ENCODE measurements around the gene BRWD1.

Gene BRWD1

DNA sequence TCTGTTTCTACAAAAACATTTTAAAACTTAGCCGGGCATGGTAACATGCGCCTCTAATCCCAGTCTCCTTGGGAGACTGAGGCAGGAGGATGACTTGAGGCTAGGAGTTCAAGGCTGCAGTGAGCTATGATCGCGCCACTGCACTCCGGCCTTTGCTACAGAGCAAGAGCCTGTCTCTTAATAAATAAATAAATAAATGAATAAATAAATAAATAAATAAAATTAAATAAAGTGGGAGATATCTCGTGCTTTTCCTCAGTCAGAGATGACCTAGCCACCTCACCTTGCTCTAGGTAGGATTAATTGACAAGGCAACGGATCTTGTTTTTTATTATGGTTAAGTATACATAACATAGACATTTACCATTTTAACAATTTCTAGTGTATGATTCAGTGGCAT lies 14.3 kb upstream of the BRWD1 start:
- DNase-seq (ENCODE audit: low spot score) = no peak

- DNase-seq (ENCODE audit: low spot score) = no peak
These were observed 13.3 kb upstream of the BRWD1 start for GRCh38 chr21:39326607-39327307.

GRCh38 chr21:39325458-39325857 lies 12.0 kb upstream of the BRWD1 start:
- DNase-seq (ENCODE audit: low spot score) = no peak

DNA sequence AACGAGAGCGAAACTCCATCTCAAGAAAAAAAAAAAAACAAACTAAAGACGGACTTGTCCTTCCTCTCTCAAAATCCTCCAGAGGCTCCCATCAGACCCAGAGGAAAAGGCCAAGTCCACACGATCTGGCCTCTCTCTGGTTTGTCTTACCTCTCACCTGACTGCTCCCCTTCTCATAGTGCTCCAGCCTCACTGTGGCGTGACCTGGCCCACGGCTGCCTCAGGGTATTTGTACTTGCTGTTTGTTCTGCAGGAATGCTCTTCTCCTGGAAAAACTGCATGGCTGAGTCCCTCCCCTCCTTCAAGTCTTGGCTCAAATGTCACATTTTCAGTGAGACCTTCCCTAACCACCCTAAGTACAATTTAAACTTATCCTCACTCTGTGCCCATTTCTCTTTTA lies 8.0 kb upstream of the BRWD1 start:
- no peak for DNase-seq (ENCODE audit: low spot score)

- no peak for DNase-seq (ENCODE audit: low spot score)
These were observed 6.4 kb upstream of the BRWD1 start for GRCh38 chr21:39319814-39320332.

GRCh38 chr21:39319251-39319756 lies 5.9 kb upstream of the BRWD1 start:
- no peak for DNase-seq (ENCODE audit: low spot score)

GRCh38 chr21:39318091-39318959 lies 4.9 kb upstream of the BRWD1 start:
- DNase-seq (ENCODE audit: low spot score) = no peak

- DNase-seq (ENCODE audit: low spot score) = no peak
These were observed 4.0 kb upstream of the BRWD1 start for GRCh38 chr21:39317134-39318090.

GRCh38 chr21:39316729-39317128 lies 3.3 kb upstream of the BRWD1 start:
- DNase-seq (ENCODE audit: low spot score) = no peak

GRCh38 chr21:39315603-39316445 lies 2.4 kb upstream of the BRWD1 start:
- DNase-seq (ENCODE audit: low spot score) = no peak

DNA sequence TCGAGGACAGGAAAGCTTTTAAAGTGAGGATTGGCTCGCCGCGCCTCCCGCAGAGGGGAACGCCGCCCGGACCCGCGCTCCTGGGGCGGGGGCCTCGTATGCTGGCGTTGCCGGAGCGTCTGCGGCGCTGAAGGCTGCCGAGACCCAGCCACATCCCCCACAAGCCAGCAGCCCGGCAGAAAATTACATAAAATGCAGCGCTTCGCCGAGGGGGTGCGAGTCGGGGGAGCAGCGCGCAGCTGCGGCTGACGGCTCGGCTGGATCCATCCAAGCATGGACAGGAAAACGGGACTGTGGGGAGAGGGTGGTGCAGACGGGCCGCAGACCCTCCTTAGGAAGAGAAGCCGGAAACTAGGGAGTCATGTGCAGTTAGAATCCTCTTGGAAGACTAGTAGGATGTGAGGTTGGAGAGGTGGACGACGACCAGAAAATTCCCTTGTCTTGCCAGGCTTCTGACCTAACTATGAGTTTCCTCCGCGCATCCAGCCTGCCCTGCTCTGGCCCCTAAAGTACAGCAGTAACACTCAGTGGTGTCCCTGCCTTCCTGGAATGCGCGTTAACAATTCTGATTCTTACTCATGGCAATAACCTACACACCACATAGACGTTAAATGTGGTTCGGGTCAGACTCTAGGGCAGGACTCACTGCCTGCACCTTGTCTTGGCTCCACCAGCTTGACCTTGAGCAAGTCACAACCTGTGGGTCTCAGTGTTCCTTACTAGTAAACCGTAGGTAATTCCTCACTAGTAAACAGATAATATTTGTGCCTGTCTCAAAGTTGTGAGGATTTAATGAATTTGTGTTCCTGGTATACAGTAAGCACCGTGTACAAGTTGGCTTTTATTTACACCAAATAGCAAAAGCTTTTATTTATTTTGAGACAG lies 953 bp upstream of the BRWD1 start:
- DNase-seq (ENCODE audit: low spot score) = peak; percentile 42

DNA sequence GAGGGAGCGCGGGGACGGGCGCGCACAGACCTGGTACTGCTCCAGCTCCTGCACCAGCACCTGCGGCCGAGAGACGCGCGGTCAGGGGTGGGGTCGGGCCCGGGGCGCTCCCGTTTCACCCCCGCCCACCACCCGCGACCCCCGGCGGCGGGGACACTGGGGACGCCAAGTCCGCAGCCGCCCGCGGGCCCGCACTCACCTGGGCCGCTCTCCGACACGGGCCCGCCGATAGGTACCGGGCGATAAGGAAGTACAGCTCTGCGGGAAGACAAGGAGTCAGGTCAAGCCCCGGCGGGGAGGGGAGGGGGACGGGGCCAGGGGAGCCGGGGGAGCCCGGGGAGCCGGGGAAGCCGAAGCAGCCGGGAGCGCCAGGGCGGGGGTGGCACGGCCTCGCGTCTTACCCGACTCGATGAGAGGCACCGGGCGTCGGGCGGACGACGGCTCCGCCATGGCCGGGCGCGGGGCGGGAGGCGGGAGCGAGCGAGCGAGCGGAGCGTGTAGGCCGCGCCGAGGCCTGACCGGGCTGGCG lies 326 bp downstream of the BRWD1 start:
- DNase-seq (ENCODE audit: low spot score) = no peak

GRCh38 chr21:39312112-39313041 lies 1.1 kb downstream of the BRWD1 start:
- peak; percentile 97 for DNase-seq (ENCODE audit: low spot score)

DNA sequence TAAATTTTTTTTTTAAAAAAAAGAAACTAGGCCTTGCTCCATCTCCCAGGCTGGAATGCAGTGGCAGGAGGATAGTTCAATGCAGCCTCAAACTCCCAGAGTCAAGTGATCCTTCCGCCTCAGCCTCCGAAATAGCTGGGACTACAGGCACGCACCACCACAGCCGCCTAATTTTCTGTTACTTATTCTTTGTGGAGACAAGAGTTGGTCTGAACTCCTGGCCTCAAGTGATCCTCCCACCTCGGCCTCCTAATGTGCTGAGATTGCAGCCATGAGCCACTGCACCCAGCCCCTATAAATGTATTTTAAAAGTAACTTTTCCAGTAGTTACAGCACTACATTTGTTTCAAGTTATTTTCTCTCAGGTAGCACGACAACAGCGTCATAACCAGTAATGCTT lies 2.3 kb downstream of the BRWD1 start:
- DNase-seq (ENCODE audit: low spot score) = no peak

DNA sequence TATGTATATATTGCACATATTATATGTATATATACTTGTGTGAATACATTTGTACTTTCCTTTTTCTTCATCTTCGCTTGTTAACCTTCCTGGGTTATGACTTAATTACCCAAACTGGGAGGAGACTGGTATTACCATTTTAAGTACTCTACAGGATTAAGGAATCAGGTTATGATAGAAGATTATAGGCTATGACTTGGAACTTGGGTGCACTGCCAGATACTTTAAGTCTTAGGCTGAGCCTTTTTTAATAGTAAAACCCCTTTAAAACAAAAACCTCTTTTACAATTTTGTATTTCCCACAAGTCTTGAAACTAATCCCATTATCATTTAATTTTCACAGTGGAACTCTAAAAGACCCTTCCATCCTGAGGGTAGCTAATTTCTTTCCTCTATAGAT lies 6.0 kb downstream of the BRWD1 start:
- DNase-seq (ENCODE audit: low spot score) = no peak

- DNase-seq (ENCODE audit: low spot score) = no peak
These were observed 12.8 kb downstream of the BRWD1 start for GRCh38 chr21:39300587-39300986.

GRCh38 chr21:39296891-39297290 lies 16.5 kb downstream of the BRWD1 start:
- DNase-seq (ENCODE audit: low spot score) = no peak

DNA sequence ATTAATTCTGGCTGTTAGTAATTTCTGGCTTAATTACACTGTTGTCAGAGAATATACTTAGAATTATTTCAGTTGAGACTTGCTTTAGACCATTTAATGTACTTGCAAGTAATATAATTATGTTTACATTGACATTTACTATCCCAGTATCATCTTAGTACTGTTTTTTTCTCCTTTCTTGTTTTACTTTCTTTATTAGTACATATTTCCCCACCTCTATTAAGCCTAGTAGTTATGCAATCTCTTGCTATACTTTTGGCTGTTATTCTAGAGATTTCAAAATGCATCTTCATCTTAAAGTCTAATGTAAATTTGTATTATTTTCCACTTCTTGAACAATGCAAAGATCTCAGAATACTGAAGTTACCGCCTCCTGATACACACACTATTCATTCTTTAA lies 24.4 kb downstream of the BRWD1 start:
- DNase-seq (ENCODE audit: low spot score) = no peak

DNA sequence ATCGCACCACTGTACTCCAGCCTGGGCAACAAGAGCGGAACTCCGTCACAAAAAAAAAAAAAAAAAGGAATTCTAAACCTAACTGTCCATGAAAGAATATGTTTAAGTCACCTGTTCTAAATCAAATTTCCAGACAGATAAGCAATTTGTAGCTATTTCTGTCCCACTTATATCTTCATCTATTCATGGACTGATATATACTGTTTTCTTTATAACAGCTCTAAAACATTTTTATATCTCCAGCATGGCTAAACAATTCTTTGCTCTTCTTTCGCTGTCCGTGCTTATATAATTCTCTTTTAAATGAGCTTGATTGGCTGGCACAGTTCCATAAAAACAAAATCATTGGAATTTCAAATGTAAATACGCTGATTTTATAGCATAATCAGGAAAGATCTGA lies 30.5 kb downstream of the BRWD1 start:
- DNase-seq (ENCODE audit: low spot score) = no peak
